ENCODE results near the gene SARS2.

Gene SARS2

DNA sequence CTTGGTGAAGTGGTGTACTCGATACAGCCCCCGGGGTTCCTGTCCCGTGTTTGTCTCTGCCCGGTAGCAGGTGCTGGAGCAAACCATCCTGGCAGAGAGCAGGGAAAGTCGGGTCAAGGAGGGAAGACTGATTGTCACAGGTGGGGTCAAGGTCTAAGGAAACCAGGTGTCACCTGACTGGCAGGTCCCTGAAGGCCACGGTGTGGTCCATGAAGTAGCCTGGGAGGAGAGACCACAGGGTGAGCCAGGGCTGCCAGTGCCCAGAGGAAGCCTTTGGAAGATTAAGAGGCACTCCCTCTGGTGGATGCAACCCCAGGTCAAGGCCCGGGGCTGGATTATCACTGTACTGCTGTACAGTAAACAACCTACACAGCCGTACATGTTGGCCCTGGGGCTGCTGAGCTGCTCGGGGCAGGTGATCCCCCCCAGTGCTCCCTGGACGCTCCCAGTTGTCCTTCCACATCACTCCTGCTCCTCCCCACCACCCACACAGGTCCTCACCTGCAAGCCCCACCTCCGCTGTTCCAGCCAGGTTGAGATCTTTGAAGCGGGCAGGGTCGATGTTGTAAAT is 12.6 kb downstream of the SARS2 start:
- DNase-seq (ENCODE audit: low spot score): no peak
- TF ChIP-seq, protein P1, sequence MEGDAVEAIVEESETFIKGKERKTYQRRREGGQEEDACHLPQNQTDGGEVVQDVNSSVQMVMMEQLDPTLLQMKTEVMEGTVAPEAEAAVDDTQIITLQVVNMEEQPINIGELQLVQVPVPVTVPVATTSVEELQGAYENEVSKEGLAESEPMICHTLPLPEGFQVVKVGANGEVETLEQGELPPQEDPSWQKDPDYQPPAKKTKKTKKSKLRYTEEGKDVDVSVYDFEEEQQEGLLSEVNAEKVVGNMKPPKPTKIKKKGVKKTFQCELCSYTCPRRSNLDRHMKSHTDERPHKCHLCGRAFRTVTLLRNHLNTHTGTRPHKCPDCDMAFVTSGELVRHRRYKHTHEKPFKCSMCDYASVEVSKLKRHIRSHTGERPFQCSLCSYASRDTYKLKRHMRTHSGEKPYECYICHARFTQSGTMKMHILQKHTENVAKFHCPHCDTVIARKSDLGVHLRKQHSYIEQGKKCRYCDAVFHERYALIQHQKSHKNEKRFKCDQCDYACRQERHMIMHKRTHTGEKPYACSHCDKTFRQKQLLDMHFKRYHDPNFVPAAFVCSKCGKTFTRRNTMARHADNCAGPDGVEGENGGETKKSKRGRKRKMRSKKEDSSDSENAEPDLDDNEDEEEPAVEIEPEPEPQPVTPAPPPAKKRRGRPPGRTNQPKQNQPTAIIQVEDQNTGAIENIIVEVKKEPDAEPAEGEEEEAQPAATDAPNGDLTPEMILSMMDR (IDR thresholded peaks at IDR 0.05; ENCODE audit: borderline replicate concordance, control extremely low read depth, extremely low read depth, insufficient read depth, missing control alignments): no peak
- in situ Hi-C loops (cut with MboI; ENCODE audit: low sequenced_read_pairs, unreplicated experiment): no loop called here

DNA sequence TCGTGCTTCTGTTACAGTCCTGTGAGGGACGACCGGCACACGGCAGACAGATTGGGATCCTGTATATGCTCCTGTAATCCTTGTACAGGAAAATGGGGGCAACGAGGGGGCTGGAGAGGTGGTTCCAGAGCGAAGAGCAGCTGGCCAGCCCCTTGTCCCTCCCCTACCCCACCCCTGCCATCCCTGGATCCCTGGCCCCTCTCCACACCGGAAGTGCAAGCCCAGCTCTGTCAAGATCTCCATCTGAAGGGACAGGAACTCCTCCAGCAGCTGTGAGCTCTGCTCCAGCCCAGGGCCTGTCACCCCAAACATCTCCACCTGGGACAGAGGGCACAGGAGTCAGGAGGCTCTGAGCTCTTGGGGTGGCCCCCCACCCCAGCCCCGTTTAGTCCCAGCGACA is 13.0 kb downstream of the SARS2 start:
- in situ Hi-C loops (cut with MboI; ENCODE audit: low sequenced_read_pairs, unreplicated experiment): no loop called here
- no peak for DNase-seq (ENCODE audit: low spot score)
- TF ChIP-seq, protein P1 (IDR thresholded peaks at IDR 0.05; ENCODE audit: borderline replicate concordance, control extremely low read depth, extremely low read depth, insufficient read depth, missing control alignments): no peak

DNA sequence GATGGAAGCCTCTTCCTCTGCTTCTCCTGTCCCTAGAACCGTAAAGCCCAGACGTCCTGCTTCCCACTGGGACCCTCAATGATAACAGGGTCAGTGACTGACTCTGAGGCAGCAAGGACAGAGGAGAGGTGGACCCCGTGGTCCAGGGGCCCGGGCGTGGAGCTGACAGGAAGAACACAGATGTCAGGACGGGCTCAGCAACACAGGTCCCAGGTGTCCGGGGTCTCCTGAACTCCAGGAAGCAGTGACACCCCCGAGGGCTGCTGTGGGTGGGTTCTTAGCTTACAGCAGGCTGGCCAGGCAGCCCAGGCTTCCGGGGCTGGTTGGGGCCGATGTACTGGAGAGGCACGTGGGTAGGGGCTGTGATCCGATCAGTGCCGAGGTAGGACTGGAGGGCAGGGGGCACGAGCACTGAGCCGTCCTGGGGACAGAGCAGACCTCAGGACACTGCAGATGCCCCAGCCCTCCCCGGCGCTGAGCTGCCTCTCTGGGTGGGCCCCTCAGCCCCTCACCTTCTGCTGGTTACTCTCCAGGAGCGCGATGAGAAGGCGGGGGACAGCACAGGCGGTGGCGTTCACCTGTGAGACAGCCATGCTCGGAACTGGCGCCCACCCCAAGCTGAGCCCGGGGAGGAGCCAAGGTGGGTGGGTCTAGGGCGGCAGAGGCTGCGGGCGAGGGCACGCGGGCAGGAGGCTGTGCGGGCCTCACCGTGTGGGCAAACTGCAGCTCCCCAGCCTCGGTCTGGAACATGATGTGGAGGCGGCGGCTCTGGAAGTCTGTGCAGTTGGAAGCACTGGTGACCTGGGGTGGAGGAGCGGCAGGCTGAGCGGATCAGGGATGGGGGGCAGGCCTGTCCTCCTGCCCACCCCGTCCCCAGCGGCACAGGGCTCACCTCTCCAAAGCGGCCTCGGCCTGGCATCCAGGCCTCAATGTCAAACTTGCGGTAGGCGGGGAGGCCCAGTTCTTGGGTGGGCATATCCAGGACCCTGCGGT is 14.9 kb downstream of the SARS2 start:
- TF ChIP-seq, protein P1 (IDR thresholded peaks at IDR 0.05; ENCODE audit: borderline replicate concordance, control extremely low read depth, extremely low read depth, insufficient read depth, missing control alignments): no peak
- in situ Hi-C loops (cut with MboI; ENCODE audit: low sequenced_read_pairs, unreplicated experiment): no loop called here

DNA sequence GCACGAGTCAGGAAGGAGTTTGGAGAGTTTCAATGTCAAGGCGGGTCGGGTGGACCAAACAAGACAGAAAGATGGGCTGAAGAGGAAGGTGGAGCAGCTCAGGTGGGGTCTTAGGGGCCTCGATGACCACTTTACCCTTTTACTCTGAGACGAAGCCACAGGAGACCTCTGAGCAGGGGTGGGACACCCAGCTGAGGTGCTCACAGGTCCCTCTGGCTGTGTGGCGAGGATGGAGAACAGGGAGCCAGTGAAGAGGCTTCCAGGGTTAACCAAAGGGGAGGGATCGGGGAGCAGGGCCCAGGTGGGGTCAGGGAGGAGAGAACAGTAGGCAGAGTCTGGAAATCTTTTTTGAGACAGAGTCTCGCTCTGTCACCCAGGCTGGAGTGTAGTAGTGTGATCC is 16.6 kb downstream of the SARS2 start:
- in situ Hi-C loops (cut with MboI; ENCODE audit: low sequenced_read_pairs, unreplicated experiment): no loop called here
- DNase-seq (ENCODE audit: low spot score): no peak
- TF ChIP-seq, protein P1 (IDR thresholded peaks at IDR 0.05; ENCODE audit: borderline replicate concordance, control extremely low read depth, extremely low read depth, insufficient read depth, missing control alignments): no peak

More for the DNA sequence above, 14.9 kb downstream of the SARS2 start:
- DNase-seq (ENCODE audit: low spot score): no peak

DNA sequence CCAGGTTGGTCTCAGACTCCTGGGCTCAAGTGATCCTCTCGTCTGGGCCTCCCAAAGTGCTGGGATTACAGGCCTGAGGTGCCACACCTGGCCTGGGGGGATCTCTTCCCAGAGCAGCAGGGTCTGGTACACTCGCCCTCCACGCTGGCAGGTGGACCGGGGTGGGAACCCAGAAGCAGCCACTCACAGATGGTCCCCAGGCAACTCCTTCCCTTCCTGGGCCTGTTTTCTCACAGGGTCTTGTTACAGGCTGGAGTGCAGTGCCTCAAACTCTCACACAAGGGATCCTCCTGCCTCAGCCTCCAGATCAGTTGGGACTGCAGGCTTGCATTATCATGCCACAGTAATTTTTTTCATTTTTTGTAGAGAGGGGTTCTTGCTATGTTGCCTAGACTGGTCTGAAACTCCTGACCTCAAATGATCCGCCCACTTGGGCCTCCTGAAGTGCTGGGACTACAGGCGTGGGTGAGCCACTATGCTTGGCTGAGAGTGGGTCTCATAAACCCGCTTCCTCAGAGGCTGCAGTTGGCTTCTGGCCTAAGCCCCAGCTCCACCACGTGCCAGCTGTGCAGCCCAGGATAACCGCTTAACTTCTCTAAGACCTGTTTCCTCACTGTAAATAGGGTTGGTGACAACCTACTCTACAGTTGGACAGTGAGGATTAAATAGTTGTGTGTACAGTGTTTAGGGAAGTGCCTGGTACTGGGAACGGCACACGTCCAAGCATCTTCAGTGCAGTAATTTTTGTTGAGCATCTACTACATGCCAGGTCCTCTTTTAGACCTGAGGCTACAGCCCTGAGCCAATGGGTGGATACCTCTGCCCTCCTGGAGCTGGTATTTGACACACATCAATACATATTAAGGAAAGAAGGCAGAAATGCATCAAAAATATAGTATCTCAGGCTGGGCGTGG is 17.7 kb downstream of the SARS2 start:
- no peak for DNase-seq (ENCODE audit: low spot score)
- TF ChIP-seq, protein P1 (IDR thresholded peaks at IDR 0.05; ENCODE audit: borderline replicate concordance, control extremely low read depth, extremely low read depth, insufficient read depth, missing control alignments): no peak
- in situ Hi-C loops (cut with MboI; ENCODE audit: low sequenced_read_pairs, unreplicated experiment): no loop called here

DNA sequence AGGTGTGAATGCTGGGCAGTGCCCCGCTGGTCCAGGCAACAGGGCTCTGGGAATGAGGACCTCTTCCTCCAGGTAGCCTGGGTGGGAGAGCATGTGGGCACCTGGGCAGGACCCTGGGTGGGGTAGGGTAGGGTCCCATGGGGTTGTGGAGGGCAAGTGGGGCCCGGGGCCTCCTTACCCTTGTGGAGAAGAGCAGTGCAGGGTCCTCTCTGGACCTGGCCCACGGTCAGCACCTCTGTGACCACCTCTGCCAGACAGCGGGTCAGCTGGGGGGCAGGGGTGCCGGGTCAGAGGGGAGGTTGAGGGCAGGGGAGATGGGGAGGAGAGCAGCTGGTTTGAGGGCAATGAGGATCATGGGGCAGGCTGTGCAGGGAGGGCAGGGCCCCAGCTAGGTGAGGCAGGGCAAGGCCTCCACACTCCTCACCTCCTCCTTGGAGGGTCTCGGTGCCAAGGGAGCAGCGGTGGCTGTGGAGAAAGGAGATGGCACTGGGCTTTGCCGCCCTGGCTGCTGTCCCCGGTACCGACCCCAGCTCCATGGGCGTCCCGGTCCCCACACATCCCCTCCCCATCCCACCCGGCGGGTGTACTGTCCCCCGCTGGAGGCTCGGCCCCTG is 19.1 kb downstream of the SARS2 start:
- in situ Hi-C loops (cut with MboI; ENCODE audit: low sequenced_read_pairs, unreplicated experiment): no loop called here
- DNase-seq (ENCODE audit: low spot score): no peak
- TF ChIP-seq, protein P1 (IDR thresholded peaks at IDR 0.05; ENCODE audit: borderline replicate concordance, control extremely low read depth, extremely low read depth, insufficient read depth, missing control alignments): no peak
